HG02763 (cell line): ENCODE measurements around the gene MAK.
"Not testable (repeated sequence)": the region's sequence is repeated elsewhere in the genome, so short reads cannot be mapped to it uniquely, and the experiment has no call there.

Source experiments
- ATAC-seq: cut with Tn5 transposase; IDR thresholded peaks from one replicate; pipeline ENCODE4 v1.9.1; 2021; ENCODE audit warnings: mild to moderate bottlenecking, moderate library complexity; ENCODE audit not compliant: unreplicated experiment

The MAK gene

GRCh38 chr6:10725716-10726115 is 112.6 kb downstream of the MAK start:
- ATAC-seq, result no peak

DNA sequence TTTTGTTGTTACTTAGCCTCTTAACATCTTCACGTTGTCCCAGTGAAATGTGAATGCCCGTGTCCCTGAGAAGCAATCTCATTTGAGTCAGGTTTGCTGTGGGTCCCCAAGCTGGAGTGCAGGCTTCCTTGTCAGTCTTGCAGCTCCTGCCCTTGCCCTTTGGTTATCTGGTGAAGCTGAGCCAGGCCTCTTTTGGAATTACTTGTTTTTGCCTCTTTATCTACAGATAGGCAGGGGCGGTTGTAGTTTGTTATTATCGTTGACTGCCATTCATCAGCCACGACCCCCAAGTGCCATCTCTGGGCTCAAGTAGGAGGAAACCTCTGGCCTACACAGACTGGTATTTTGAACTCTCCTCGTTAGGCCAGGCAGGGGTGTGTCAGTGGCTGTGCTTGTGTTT is 113.3 kb downstream of the MAK start:
- ATAC-seq, result no peak

GRCh38 chr6:10723567-10723881 is 114.8 kb downstream of the MAK start:
- no peak for ATAC-seq

DNA sequence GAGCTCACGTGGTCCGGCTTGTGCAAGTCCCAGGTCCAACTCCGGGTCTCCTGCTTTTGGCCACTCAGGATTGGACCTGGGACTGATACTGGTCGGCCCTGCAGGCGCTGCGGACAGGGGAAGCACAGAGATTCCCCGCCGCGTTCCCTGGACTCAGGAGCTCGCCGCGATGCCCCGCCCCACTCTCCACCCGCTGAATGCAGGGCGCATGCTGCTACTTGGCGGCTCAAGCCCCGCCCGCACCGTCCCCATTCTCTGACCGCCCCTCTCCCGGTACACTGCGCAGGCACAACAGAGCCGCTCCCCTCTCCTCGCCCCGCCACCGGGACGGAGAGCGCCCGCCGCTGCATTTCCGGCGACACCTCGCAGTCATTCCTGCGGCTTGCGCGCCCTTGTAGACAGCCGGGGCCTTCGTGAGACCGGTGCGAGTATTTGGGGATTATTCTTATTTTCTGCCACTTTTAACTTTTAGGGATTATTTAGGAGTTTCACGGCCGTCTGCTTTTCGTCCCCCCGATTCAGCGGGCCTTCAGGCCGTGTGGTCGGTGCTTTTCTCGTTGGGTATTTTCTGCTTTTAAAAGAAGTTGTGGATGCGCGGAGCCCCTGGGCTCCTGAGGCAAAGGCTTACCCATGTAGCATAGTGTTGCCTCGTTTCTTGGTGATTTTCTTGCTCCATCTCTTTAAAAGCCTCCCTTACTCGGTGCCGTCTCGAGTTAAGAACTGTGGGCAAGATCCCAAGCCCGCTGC is 115.3 kb downstream of the MAK start, which contains the start of gene TMEM14C:
TMEM14C (plus strand) TSS at position 251 of the 747 bp plus-strand sequence. CDS start 1,544 bp downstream, outside the sequence.
- peak; percentile 99 for ATAC-seq

DNA sequence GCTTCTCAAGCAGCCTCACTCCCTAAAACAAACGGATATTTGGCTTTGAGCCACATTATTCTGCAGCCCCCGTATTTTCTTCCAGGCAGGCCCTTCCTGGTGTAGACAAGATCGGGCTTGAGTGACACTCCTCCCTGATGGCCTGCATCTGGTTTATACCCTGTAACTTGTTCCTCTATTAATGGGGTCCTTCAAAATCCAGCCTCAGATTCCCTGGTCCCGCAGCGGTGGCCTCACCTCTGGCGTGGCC is 115.8 kb downstream of the MAK start:
- no peak for ATAC-seq

DNA sequence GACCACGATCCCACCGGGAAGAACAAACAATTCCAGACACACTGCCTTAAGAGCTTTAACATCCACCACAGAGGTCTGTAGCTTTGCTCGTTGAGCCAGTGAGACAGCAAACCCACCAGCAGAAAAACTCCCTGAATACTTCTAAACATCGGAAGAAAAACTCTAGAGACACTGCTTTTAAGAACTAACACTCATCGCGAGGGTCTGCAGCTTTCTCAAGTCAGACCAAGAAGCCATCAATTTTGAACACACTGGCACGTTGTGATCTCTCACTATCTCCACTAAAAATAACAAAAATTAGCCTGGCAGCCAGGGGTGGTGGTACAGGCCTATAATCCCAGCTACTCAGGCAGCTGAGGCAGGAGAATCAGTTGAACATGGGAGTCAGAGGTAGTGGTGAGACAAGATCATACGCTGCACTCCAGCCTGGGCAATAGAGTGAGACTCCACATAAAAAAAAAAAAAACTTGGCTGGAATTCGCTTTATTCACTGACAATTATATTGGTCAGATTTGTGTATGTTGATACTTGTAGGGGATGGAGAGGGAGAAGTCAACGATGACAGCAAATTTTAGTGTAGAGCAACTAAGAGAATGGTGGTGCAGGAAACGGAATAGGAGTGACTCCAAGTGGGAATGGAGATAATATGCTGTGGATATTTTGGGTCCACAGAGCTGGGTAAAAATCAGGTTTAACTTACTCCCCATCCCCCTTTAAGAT is 116.3 kb downstream of the MAK start:
- no peak for ATAC-seq

GRCh38 chr6:10720960-10721849 is 117.1 kb downstream of the MAK start:
- not testable (repeated sequence) for ATAC-seq

GRCh38 chr6:10720265-10720959 is 117.9 kb downstream of the MAK start:
- no peak for ATAC-seq

GRCh38 chr6:10719964-10720264 is 118.4 kb downstream of the MAK start:
- ATAC-seq, result no peak

DNA sequence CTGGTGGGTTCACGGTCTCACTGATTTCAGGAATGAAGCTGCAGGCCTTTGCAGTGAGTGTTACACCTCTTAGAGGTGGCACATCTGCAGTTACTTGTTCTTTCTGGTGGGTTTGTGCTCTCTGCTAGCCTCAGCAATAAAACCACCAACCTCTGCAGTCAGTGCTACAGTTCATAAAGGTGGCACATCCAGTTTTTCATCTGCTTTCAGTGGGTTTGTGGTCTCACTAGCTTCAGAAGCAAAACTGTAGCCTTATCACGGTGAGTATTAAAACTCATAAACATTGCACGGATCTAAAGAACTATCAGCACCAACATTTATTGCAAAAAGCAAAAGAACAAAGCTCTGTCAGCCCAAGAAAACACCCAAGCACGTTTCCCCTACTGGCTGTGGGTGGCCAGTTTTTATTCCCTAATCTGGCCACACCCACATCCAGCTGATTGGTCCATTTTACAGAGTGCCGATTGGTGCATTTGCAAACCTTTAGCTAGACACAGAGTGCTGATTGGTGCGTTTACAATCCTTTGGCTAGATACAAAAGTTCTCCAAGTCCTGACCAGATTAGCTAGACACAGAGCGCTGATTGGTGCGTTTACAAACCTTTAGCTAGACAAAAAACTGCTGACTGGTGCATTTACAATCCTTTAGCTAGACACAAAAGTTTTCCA is 118.9 kb downstream of the MAK start:
- no peak for ATAC-seq

GRCh38 chr6:10713962-10714361 is 124.4 kb downstream of the MAK start:
- no peak for ATAC-seq
